GM06990 (cell line): ENCODE measurements around the gene STOX2.

Experiments used
- DNase-seq: peaks from one replicate; pipeline ENCODE4 v3.0.0-alpha.2; 2011; ENCODE audit not compliant: insufficient read length; ENCODE audit errors: extremely low read depth
- H3K27me3 ChIP-seq: replicated peaks from 2 replicates; pipeline ENCODE4 v1.6.0; 2011; ENCODE audit warnings: low read length; ENCODE audit not compliant: control insufficient read depth, insufficient read depth
- H3K36me3 ChIP-seq: 2 replicates; pipeline ENCODE4 v1.5.1; 2011; ENCODE audit warnings: low read length; ENCODE audit not compliant: control insufficient read depth, insufficient read depth
- H3K4me3 ChIP-seq: replicated peaks from 2 replicates; pipeline ENCODE4 v1.5.1; 2011; ENCODE audit warnings: low read depth, mild to moderate bottlenecking, control low read depth, low read length
- TF ChIP-seq, protein P1 (sequence below): IDR thresholded peaks from 2 replicates; pipeline ENCODE4 v1.5.1; 2011; ENCODE audit warnings: low read length, control low read depth, mild to moderate bottlenecking, inconsistent platforms; ENCODE audit not compliant: insufficient read depth, poor library complexity, severe bottlenecking

Gene STOX2

DNA sequence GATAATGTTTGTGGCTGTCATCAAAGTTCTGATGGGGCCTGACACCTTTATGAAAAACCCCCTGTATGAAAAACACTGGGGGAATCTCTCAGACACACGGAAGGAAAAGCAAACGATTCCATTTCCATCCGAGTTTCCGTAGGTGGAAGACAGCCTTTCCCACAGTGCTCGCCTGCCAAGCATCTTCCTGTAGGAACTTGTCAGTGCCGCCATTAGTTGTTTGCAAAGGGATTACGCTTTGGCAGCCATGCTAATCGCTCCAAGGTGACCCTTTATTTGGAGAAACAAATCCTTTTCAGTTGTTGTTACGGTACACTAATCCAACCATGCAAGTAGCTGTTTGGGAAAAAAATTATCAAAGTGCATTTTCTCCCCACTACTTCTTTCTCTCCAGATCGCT, 44.4 kb upstream of the STOX2 start:
- Histone ChIP-seq H3K27me3 (no peaks in the 10 kb centered on the region), H3K36me3 (no peaks in the 10 kb centered on the region), H3K4me3 (no peak overlapping the region)
- TF ChIP-seq, protein P1, sequence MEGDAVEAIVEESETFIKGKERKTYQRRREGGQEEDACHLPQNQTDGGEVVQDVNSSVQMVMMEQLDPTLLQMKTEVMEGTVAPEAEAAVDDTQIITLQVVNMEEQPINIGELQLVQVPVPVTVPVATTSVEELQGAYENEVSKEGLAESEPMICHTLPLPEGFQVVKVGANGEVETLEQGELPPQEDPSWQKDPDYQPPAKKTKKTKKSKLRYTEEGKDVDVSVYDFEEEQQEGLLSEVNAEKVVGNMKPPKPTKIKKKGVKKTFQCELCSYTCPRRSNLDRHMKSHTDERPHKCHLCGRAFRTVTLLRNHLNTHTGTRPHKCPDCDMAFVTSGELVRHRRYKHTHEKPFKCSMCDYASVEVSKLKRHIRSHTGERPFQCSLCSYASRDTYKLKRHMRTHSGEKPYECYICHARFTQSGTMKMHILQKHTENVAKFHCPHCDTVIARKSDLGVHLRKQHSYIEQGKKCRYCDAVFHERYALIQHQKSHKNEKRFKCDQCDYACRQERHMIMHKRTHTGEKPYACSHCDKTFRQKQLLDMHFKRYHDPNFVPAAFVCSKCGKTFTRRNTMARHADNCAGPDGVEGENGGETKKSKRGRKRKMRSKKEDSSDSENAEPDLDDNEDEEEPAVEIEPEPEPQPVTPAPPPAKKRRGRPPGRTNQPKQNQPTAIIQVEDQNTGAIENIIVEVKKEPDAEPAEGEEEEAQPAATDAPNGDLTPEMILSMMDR = no peak
- DNase-seq = no peak

DNA sequence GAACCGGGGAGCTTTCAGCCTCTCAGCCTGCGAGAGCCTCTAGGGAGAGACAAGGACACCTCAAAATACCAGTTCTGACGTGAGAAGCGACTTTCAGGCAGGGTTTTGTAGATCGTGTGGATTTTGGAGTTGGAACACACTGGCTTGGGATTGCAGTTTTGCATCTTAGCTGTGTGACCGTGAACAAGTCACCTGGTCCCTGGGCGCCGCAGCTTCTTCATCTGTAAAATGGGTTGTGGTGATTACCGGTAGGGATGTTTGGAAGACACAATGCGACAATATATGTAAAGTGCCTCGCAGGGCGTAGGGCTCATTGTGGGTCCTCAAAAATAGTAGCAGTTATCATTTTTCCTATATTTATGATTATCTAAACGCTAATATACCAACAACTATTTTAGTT, 43.7 kb upstream of the STOX2 start:
- no peak for DNase-seq
- H3K4me3 ChIP-seq = no peak overlapping the region
- H3K36me3 ChIP-seq = no peaks in the 10 kb centered on the region
- H3K27me3 ChIP-seq = no peaks in the 10 kb centered on the region
- TF ChIP-seq, protein P1 = no peak

DNA sequence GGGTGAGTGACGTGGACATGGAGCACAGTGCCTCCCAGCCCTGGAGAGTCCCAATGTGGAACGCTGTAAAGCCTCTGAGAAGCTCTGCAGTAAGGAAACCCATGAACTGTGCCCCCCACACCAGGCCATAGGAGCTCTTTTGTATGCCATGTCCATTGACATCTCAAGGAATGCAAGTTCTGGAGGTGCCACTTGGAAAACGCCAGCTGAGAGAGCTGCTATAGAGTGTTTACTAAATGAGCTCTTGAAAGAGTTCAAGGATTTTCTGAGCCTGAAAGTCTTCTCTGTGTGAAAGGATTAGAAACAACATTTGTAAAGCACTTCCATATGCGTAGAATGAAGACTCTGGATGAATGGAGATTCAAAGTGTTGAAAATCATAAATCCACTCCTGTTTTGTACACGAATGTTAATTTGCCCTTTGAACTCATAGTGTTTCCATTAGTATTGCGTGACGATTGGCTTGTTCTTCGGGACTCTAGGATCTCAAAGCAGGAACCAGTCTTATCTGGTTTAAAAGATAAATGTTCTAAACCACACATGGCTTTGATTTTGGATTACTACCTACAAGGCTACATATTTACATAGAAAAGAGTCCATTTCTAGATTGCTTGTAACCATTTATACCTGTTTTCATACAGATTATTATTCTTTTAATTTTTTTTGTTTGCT, 41.8 kb upstream of the STOX2 start:
- DNase-seq = no peak
- Histone ChIP-seq H3K36me3 (no peaks in the 10 kb centered on the region), H3K27me3 (no peaks in the 10 kb centered on the region; the same call in 1 of the 2 replicates), H3K4me3 (no peak overlapping the region)
- TF ChIP-seq, protein P1 = no peak

DNA sequence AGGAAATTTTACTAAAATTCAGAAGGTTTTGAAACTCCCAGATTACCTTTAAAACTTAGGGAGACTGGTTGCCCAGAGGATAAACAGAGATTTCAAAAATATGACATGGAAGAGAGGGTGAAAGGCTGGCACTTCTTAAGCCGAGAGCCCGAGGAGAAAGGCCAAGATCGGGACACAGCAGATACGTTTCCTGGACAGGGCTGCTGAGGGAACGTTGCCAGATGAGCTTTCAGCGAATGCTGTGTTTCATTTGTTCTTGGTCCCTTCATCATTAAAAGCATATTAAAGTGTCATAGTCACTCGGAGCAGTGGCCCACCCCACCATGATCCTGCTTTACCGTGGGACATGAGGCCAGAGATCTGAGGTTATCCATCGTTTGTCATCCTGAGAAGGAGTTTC, 37.9 kb upstream of the STOX2 start:
- DNase-seq = no peak
- Histone ChIP-seq H3K27me3 (no peaks in the 10 kb centered on the region; the same call in 1 of the 2 replicates), H3K36me3 (no peaks in the 10 kb centered on the region), H3K4me3 (no peak overlapping the region)
- TF ChIP-seq, protein P1 = no peak

DNA sequence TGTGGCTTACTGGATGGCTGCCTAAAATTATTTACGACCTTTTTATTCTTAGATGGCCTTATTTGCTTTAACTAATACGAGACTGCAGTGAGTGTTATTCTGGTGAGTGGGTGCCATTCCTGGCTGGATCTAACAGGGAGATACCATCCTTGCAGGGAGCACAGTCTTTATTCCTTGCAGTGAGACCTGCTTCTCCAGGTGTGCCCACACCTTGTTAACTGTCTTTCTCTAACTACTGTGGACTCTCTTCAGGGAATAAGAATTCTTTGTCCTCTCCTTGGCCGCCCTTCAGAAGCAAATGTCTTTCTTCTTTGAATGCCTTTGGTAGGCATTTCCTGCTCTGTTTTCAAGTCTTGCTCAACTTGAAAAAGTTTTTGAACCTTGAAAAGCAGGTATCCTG, 34.1 kb upstream of the STOX2 start:
- H3K4me3 ChIP-seq = no peak overlapping the region
- no peaks in the 10 kb centered on the region for H3K36me3 ChIP-seq
- H3K27me3 ChIP-seq = no peaks in the 10 kb centered on the region; the same call in 1 of the 2 replicates
- TF ChIP-seq, protein P1 = no peak
- DNase-seq = no peak

DNA sequence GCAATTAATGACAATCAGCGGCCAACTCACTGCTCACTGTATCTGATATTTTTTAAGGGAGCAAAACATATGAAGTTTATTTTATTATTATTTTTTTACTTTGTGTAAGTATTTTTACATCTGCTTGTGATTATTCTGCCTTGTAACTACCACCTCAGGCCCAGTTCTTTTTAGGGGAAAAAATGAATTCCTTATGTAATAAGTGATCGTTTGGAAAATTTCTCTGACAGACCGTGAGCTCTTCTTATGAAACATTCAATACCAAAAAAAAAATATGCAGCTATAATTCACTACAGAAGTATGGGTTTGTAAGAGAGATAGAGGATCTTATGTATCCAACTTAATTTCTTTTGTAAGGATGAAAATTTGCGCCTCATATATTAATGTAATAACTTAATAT, 33.5 kb upstream of the STOX2 start:
- DNase-seq = no peak
- TF ChIP-seq, protein P1 = no peak
- no peaks in the 10 kb centered on the region for H3K36me3 ChIP-seq
- H3K4me3 ChIP-seq = no peak overlapping the region
- no peaks in the 10 kb centered on the region; the same call in 1 of the 2 replicates for H3K27me3 ChIP-seq
